Measurements from ENCODE around the gene OR51I2.

DNA sequence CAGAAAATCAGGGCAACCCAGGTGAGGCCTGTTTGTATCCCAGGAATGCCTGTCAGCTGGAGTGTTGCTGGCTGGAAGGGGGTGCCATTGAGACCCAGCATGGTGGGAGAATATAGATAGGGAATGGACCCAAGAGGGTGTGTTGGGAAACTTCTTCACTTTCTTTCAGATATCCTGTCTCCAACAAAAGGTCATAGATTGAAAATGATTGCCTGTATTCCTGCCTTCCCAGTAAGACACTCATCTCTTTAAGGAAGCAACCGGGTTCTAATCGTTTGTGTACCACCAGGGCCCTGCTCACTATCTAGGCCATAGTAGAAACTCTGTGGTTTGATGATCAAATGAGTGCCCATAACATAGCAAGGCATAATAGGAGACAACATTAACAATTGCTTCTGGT, 7.7 kb upstream of the OR51I2 start, which contains the start of gene OR51I1:
- TF ChIP-seq, protein P1, sequence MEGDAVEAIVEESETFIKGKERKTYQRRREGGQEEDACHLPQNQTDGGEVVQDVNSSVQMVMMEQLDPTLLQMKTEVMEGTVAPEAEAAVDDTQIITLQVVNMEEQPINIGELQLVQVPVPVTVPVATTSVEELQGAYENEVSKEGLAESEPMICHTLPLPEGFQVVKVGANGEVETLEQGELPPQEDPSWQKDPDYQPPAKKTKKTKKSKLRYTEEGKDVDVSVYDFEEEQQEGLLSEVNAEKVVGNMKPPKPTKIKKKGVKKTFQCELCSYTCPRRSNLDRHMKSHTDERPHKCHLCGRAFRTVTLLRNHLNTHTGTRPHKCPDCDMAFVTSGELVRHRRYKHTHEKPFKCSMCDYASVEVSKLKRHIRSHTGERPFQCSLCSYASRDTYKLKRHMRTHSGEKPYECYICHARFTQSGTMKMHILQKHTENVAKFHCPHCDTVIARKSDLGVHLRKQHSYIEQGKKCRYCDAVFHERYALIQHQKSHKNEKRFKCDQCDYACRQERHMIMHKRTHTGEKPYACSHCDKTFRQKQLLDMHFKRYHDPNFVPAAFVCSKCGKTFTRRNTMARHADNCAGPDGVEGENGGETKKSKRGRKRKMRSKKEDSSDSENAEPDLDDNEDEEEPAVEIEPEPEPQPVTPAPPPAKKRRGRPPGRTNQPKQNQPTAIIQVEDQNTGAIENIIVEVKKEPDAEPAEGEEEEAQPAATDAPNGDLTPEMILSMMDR (conservative IDR thresholded peaks at IDR 0.05) = no peak
- no peak for TF ChIP-seq EZH2 (IDR thresholded peaks at IDR 0.05; ENCODE audit: low read depth)
